Measurements from ENCODE around the gene NELL1. TPM values are rescaled to one million over a fixed set of nuclear protein-coding genes. Genes with fewer than 3 reads are reported as not detected.

NELL1 gene
- total RNA-seq, 4 donors from 2014 or later, result not detected

DNA sequence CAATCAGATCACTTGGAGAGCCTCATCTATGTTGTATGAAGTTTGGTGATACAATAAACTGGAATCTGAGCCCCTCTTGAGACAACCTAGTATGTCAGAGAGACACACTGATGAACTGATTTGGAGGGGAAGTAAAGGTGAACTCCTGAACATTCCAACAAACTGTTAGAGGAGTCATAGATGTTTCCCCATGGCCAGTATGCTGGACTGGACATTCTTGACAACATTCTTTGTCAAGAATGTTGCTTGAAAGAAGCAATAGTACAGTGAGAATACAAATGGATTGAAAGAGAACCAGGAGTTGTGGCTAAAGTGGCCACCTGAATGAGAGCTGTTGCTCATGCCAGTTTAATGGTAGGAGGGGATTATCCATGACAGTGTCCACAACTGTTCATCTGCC lies 588.1 kb downstream of the NELL1 start:
- DNase-seq, result no peak
- H3K36me3 ChIP-seq, result no peaks in the 10 kb centered on the region
- H3K27me3 ChIP-seq, result no peaks in the 10 kb centered on the region
- no peaks in the 10 kb centered on the region for H3K4me1 ChIP-seq
- intact Hi-C loops (cut with DNase I), result no loop called here
- TF ChIP-seq POLR2A (IDR thresholded peaks at IDR 0.05), result no peak
- TF ChIP-seq, protein P1, sequence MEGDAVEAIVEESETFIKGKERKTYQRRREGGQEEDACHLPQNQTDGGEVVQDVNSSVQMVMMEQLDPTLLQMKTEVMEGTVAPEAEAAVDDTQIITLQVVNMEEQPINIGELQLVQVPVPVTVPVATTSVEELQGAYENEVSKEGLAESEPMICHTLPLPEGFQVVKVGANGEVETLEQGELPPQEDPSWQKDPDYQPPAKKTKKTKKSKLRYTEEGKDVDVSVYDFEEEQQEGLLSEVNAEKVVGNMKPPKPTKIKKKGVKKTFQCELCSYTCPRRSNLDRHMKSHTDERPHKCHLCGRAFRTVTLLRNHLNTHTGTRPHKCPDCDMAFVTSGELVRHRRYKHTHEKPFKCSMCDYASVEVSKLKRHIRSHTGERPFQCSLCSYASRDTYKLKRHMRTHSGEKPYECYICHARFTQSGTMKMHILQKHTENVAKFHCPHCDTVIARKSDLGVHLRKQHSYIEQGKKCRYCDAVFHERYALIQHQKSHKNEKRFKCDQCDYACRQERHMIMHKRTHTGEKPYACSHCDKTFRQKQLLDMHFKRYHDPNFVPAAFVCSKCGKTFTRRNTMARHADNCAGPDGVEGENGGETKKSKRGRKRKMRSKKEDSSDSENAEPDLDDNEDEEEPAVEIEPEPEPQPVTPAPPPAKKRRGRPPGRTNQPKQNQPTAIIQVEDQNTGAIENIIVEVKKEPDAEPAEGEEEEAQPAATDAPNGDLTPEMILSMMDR (IDR thresholded peaks at IDR 0.05), result no peak
- no peak overlapping the region for H3K27ac ChIP-seq
- H3K4me3 ChIP-seq (replicated peaks in 1 of 3), result no peak overlapping the region
- no peaks in the 10 kb centered on the region for H3K9me3 ChIP-seq

DNA sequence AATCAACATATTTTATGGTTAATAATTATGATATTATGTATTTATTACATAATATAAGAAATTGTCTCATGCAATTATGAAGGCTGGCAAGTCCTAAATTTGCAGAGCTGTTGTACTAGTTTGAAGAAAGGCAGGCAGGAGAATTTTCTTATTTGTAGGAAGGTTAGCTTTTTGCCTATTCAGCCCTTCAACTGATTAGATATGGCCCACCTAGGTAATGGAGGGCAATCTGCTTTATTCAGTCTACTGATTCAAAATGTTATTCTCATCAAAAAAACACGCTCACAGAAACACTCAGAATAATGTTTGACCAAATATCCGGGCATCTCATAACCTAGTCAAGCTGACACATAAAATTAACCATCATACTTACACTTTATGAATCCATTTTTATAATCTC lies 589.0 kb downstream of the NELL1 start:
- Histone ChIP-seq H3K36me3 (no peaks in the 10 kb centered on the region), H3K4me1 (no peaks in the 10 kb centered on the region), H3K4me3 (replicated peaks in 1 of 3) (no peak overlapping the region), H3K27ac (no peak overlapping the region), H3K27me3 (no peaks in the 10 kb centered on the region), H3K9me3 (no peaks in the 10 kb centered on the region)
- 69 to 71% methylated on average over 2 of the region's 2 CpGs for WGBS, 2 donors
- intact Hi-C loops (cut with DNase I), result no loop called here
- DNase-seq, result no peak
- TF ChIP-seq, protein P1 (IDR thresholded peaks at IDR 0.05), result no peak
- TF ChIP-seq POLR2A (IDR thresholded peaks at IDR 0.05), result no peak

DNA sequence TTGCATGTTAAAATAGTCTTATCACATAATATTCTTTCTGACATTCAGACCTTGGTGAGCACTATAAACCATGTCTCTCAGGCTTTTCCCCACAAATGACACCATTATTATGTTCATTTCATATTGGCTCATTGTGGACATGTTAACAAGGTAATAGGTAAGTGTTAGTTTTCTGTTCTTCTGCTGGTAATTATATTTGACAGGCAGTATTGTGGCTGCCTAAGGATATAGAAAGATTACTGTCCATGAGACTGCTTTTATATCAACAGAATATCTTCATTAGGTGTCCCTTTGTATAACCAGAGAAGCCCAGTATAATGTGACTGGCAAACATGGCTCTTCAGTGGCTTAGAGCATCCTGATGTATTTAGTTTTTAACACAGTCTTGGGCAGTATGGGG lies 590.7 kb downstream of the NELL1 start:
- intact Hi-C loops (cut with DNase I), result no loop called here
- no peaks in the 10 kb centered on the region for H3K9me3 ChIP-seq
- no peaks in the 10 kb centered on the region for H3K27me3 ChIP-seq
- H3K4me1 ChIP-seq, result no peaks in the 10 kb centered on the region
- H3K4me3 ChIP-seq (replicated peaks in 1 of 3), result no peak overlapping the region
- no peak for DNase-seq
- no peaks in the 10 kb centered on the region for H3K36me3 ChIP-seq
- no peak overlapping the region for H3K27ac ChIP-seq
- no peak for TF ChIP-seq POLR2A (IDR thresholded peaks at IDR 0.05)
- TF ChIP-seq, protein P1 (IDR thresholded peaks at IDR 0.05), result no peak

DNA sequence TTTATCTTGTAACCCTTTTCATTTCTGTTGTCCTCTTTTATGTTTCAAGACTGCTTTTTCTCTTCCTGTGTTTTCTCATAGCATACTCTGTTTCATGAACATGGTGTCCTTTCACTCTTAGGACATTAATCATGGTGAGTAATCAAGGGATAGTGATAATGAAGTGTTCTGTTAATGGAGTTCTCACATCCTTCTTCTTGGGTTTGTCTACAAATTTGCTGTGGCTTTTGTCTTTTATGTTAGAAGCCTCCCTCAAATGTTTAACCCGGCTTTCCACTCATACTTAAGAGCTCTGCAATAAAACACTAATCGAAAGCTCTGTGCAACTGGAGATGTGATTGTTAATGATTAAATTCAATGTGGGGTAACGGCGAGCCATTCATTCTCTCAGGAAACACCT lies 593.6 kb downstream of the NELL1 start:
- TF ChIP-seq POLR2A (IDR thresholded peaks at IDR 0.05), result no peak
- TF ChIP-seq, protein P1 (IDR thresholded peaks at IDR 0.05), result no peak
- Histone ChIP-seq H3K36me3 (no peaks in the 10 kb centered on the region), H3K4me1 (no peaks in the 10 kb centered on the region), H3K27ac (no peak overlapping the region), H3K27me3 (no peaks in the 10 kb centered on the region), H3K4me3 (replicated peaks in 1 of 3) (no peak overlapping the region), H3K9me3 (no peaks in the 10 kb centered on the region)
- intact Hi-C loops (cut with DNase I), result no loop called here
- no peak for DNase-seq
- WGBS, 2 donors, result 67 to 75% methylated on average over 4 of the region's 4 CpGs

DNA sequence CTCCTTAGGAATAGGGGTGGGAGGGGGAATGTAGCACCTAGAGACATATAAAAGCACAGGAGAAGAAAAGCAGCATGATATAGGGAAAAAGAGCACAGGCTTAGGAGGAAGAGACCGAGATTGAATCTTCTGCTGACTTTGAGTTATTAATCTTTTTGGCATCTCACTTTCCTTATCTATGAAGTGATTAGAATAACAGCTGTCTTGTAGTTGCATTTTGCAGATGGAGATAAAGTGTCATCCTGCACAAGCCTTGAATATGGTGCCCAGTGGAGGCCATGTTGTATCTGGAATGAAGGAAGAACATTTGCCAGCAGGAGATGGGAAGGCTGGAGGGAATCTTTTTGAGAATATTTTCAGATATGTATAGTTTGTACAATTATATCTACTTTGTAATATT lies 594.7 kb downstream of the NELL1 start:
- no peaks in the 10 kb centered on the region for H3K27me3 ChIP-seq
- no peak overlapping the region for H3K4me3 ChIP-seq (replicated peaks in 1 of 3)
- no peaks in the 10 kb centered on the region for H3K4me1 ChIP-seq
- H3K36me3 ChIP-seq, result no peaks in the 10 kb centered on the region
- no peak for TF ChIP-seq POLR2A (IDR thresholded peaks at IDR 0.05)
- TF ChIP-seq, protein P1 (IDR thresholded peaks at IDR 0.05), result no peak
- intact Hi-C loops (cut with DNase I), result no loop called here
- 74 to 77% methylated on average over 1 of the region's 1 CpG for WGBS, 2 donors
- H3K9me3 ChIP-seq, result no peaks in the 10 kb centered on the region
- H3K27ac ChIP-seq, result no peak overlapping the region
- DNase-seq, result no peak
